H1 (cell line): ENCODE measurements around the gene PRKAR1B. TPM values are rescaled to one million over a fixed set of nuclear protein-coding genes. Genes with fewer than 3 reads are reported as not detected.

Source experiments
- ATF2 ChIP-seq: IDR thresholded peaks from 2 replicates; pipeline ENCODE4 v1.6.1; 2012; ENCODE audit warnings: low read length, inconsistent platforms
- CHD2 ChIP-seq: IDR thresholded peaks from 2 replicates; pipeline ENCODE4 v1.6.1; 2012; ENCODE audit warnings: low read length, improper control_type of control experiment
- EZH2 ChIP-seq: fragments of 200-600 bp; sonication (generic); IDR thresholded peaks from 2 replicates; pipeline ENCODE4 v1.7.1; 2012; ENCODE audit warnings: low read depth, mild to moderate bottlenecking, moderate library complexity, low read length, inconsistent platforms; ENCODE audit not compliant: severe bottlenecking
- RNF2 ChIP-seq: fragments of 200-900, 300-1000 bp; sonication (generic); IDR thresholded peaks from 2 replicates; pipeline ENCODE4 v1.7.1; 2016; ENCODE audit warnings: borderline replicate concordance, low read depth, mild to moderate bottlenecking, antibody characterized with exemption, low read length; ENCODE audit not compliant: poor library complexity, severe bottlenecking; ENCODE audit errors: missing control alignments
- TAF7 ChIP-seq: optimal IDR thresholded peaks from 2 replicates; pipeline ENCODE3; 2011; ENCODE audit warnings: low read depth, mild to moderate bottlenecking, inconsistent platforms, low read length, moderate library complexity, borderline replicate concordance
- TCF12 ChIP-seq: IDR thresholded peaks from 2 replicates; pipeline ENCODE4 v1.6.1; 2011; ENCODE audit warnings: low read depth, mild to moderate bottlenecking, low read length
- USF2 ChIP-seq: IDR thresholded peaks from 2 replicates; pipeline ENCODE4 v1.6.1; 2011; ENCODE audit warnings: low read length, improper control_type of control experiment
- polyA plus RNA-seq, 7 experiments: library from polyadenylated mRNA; depleted of rRNA in 3 of 7; stranded (reverse) in 5 of 7; unstranded in 2 of 7; fragments of >200 nt in 5 of 7; fragments of 200-250 nt in 2 of 7; gene quantifications; 1 replicate in 5 of 7; 2 replicates in 1 of 7; 4 replicates in 1 of 7; pipeline versions ENCODE4 v1.2.1 to v1.2.3, GENCODE V29; 2011 to 2013; ENCODE audit warnings: missing spikeins in 2 of 7, mixed read lengths in 2 of 7
- total RNA-seq: library from RNA; stranded (reverse); fragmentation: NEBNext Ultra II Directional; extraction: Animal tissue kit (Norgen Biotek cat#: 25700); gene quantifications from 2 replicates; pipeline ENCODE4 v1.2.1, GENCODE V29; 2021

Gene PRKAR1B
- total and polyA plus RNA-seq, 2 of the 8 experiments (the other 6 are each of a cell fraction or from before 2014, with no cell fraction given): 12.3 to 55.7 TPM

- TF ChIP-seq ATF2: no peak
- TF ChIP-seq EZH2: no peak
- TF ChIP-seq USF2: no peak
- TF ChIP-seq TAF7: no peak
- no peak for TF ChIP-seq RNF2
- no peak for TF ChIP-seq TCF12
- no peak for TF ChIP-seq CHD2
Measured at GRCh38 chr7:668958-669357, 58.1 kb downstream of the PRKAR1B start (continued).
